B cell (primary cell): ENCODE measurements around the gene WDR48. TPM values are rescaled to one million over a fixed set of nuclear protein-coding genes. Genes with fewer than 3 reads are reported as not detected.

Experiments used
- ATAC-seq: fragments of 200-7000 bp; cut with Tn5 transposase; one replicate; pipeline ENCODE4 v1.10.0; 2021; ENCODE audit warnings: low read depth, mild to moderate bottlenecking, moderate number of reproducible peaks, moderate library complexity
- CTCF ChIA-PET: fragments of 350-600 bp; sonication (Branson Sonifier 250); formaldehyde crosslinking; loops from one replicate; lab custom pipeline; 2021; ENCODE audit warnings: antibody characterized with exemption, inconsistent platforms; lab: Charles Lee
- POLR2A ChIA-PET: fragments of 350-600 bp; sonication (Branson Sonifier 250); formaldehyde crosslinking; loops from one replicate; lab custom pipeline; 2021; ENCODE audit warnings: antibody characterized with exemption; lab: Charles Lee
- DNase-seq: peaks from one replicate; pipeline ENCODE4 v3.0.0; 2013
- H2AFZ ChIP-seq: 2 replicates; pipeline ENCODE4 v1.6.1; 2012; ENCODE audit warnings: mild to moderate bottlenecking, low read depth, low read length; ENCODE audit not compliant: insufficient read depth, poor library complexity, severe bottlenecking
- H3K27ac ChIP-seq, 2 donors: 1 replicate in 1 of 2; 2 replicates in 1 of 2; pipeline ENCODE4 v1.5.1; 2012 to 2013; ENCODE audit warnings: low read length in 2 of 2, mild to moderate bottlenecking in 2 of 2, moderate library complexity in 1 of 2
- H3K27me3 ChIP-seq, 4 experiments: fragments of 200-600 bp in 1 of 4; sonication (generic) in 1 of 4; replicated peaks in 1 of 4; 1 replicate in 2 of 4; 2 replicates in 2 of 4; pipeline versions ENCODE4 v1.6.1 to v1.7.0; 2013 to 2016; ENCODE audit warnings: low read length in 3 of 4, mild to moderate bottlenecking in 2 of 4, mixed read lengths in 1 of 4, moderate library complexity in 1 of 4; ENCODE audit not compliant: insufficient read depth in 4 of 4, control insufficient read depth in 3 of 4; ENCODE audit errors: control extremely low read depth in 1 of 4
- H3K36me3 ChIP-seq, 2 experiments: replicated peaks in 1 of 2; 1 replicate in 1 of 2; 2 replicates in 1 of 2; pipeline versions ENCODE4 v1.6.1 to v1.7.1; 2013; ENCODE audit warnings: low read length in 1 of 2; ENCODE audit not compliant: insufficient read depth in 2 of 2, control insufficient read depth in 1 of 2; ENCODE audit errors: control extremely low read depth in 1 of 2, extremely low read depth in 1 of 2
- H3K4me1 ChIP-seq, 2 donors: fragments of 200-600 bp in 1 of 2; sonication (generic) in 1 of 2; 1 replicate in 1 of 2; 2 replicates in 1 of 2; pipeline versions ENCODE4 v1.5.1 to v1.6.1; 2013 to 2017; ENCODE audit warnings: low read length in 2 of 2; ENCODE audit not compliant: control insufficient read depth in 2 of 2, insufficient read depth in 2 of 2
- H3K4me2 ChIP-seq: replicated peaks from 2 replicates; pipeline ENCODE3; 2012; ENCODE audit warnings: mild to moderate bottlenecking, low read depth, low read length; ENCODE audit not compliant: poor library complexity, severe bottlenecking
- H3K4me3 ChIP-seq, 5 experiments: fragments of 200-600 bp in 1 of 5; sonication (generic) in 1 of 5; 1 replicate in 3 of 5; 2 replicates in 2 of 5; pipeline versions ENCODE4 v1.5.1 to v1.7.0; 2011 to 2016; ENCODE audit warnings: low read length in 4 of 5, mild to moderate bottlenecking in 4 of 5, low read depth in 2 of 5, control low read depth in 1 of 5, moderate library complexity in 1 of 5; ENCODE audit not compliant: insufficient read depth in 1 of 5; ENCODE audit errors: control extremely low read depth in 1 of 5, extremely low read depth in 1 of 5
- H3K79me2 ChIP-seq: fragments of 200-600 bp; sonication (generic); one replicate; pipeline ENCODE4 v1.6.0; 2016; ENCODE audit warnings: low read length; ENCODE audit not compliant: control insufficient read depth, insufficient read depth
- H3K9ac ChIP-seq: fragments of 200-600 bp; sonication (generic); 2 replicates; pipeline ENCODE4 v1.6.1; 2017; ENCODE audit warnings: mild to moderate bottlenecking, low read length, moderate library complexity
- H3K9me3 ChIP-seq, 3 donors: one replicate each; pipeline versions ENCODE4 v1.6.1 to v1.7.1; 2013; ENCODE audit warnings: low read length in 2 of 3; ENCODE audit not compliant: control insufficient read depth in 2 of 3, insufficient read depth in 1 of 3; ENCODE audit errors: control extremely low read depth in 1 of 3
- H4K20me1 ChIP-seq: 2 replicates; pipeline ENCODE4 v1.6.0; 2012; ENCODE audit warnings: mild to moderate bottlenecking, low read length; ENCODE audit not compliant: insufficient read depth, control insufficient read depth, poor library complexity, severe bottlenecking
- H3K27ac Mint-ChIP-seq: one replicate; pipeline ENCODE4 v1.8.0; 2021; ENCODE audit warnings: mixed read lengths
- H3K27me3 Mint-ChIP-seq: one replicate; pipeline ENCODE4 v1.8.0; 2021; ENCODE audit warnings: mixed read lengths
- H3K4me1 Mint-ChIP-seq: one replicate; pipeline ENCODE4 v1.8.0; 2021; ENCODE audit warnings: mixed read lengths
- H3K4me3 Mint-ChIP-seq: one replicate; pipeline ENCODE4 v1.8.0; 2021; ENCODE audit warnings: mixed read lengths
- H3K9me3 Mint-ChIP-seq: one replicate; pipeline ENCODE4 v1.8.0; 2022; ENCODE audit warnings: mixed read lengths; ENCODE audit not compliant: insufficient read depth
- CTCF ChIP-seq: fragments of 200-600 bp; IDR thresholded peaks from one replicate; pipeline ENCODE4 v1.8.0; 2022; ENCODE audit warnings: antibody characterized with exemption, mild to moderate bottlenecking
- EZH2 ChIP-seq: IDR thresholded peaks from 2 replicates; pipeline ENCODE4 v1.6.1; 2012; ENCODE audit warnings: borderline replicate concordance, low read depth, mild to moderate bottlenecking, moderate library complexity, low read length; ENCODE audit not compliant: insufficient read depth, poor library complexity, severe bottlenecking
- WGBS: methylation state at CpG from one replicate; pipeline ENCODE4 v1.1.5; 2013; ENCODE audit warnings: missing lambda C conversion rate; ENCODE audit not compliant: insufficient coverage; 5-methylcytosine and 5-hydroxymethylcytosine counted together
- intact Hi-C: fragments of 100-400 bp; cut with micrococcal nuclease; formaldehyde crosslinking; loops from one replicate; pipeline ENCODE4 v1.10.0; 2022
- polyA plus RNA-seq: library from polyadenylated mRNA; depleted of rRNA; stranded (reverse); fragments of >200 nt; gene quantifications from 2 replicates; pipeline ENCODE4 v1.2.3, GENCODE V29; 2012
- total RNA-seq, 2 donors: library from RNA; stranded (reverse); fragments of 120-200 nt in 1 of 2; gene quantifications; 1 replicate in 1 of 2; 2 replicates in 1 of 2; pipeline versions ENCODE4 v1.2.3 to v1.2.4, GENCODE V29; 2013 to 2022

WDR48 gene
- total and polyA plus RNA-seq, 2 donors (not counting 1 experiment from before 2014, with no cell fraction given), result 20.8 to 68.6 TPM

- Histone ChIP-seq H3K4me2 (no peak overlapping the region), H2AFZ (no peak overlapping the region), H3K4me3 (no peak overlapping the region), H3K27ac (no peak overlapping the region), H3K9ac (no peak overlapping the region), H3K79me2 (no peaks in the 10 kb centered on the region), H3K9me3 (no peaks in the 10 kb centered on the region), H3K36me3 (no peaks in the 10 kb centered on the region), H3K27me3 (no peaks in the 10 kb centered on the region), H4K20me1 (no peaks in the 10 kb centered on the region), H3K4me1 (no peaks in the 10 kb centered on the region)
- peaks cover 11% of the 10 kb centered on the region for H3K27me3 Mint-ChIP-seq
- H3K4me1 Mint-ChIP-seq, result no peaks in the 10 kb centered on the region
- H3K4me3 Mint-ChIP-seq, result no peak overlapping the region
- intact Hi-C loops, result no loop called here
- ATAC-seq, result no peak
- ChIA-PET CTCF (no interaction called here), POLR2A (no interaction called here)
- TF ChIP-seq CTCF, result no peak
- no peak for TF ChIP-seq EZH2
- no peak for DNase-seq
- no peaks in the 10 kb centered on the region for H3K9me3 Mint-ChIP-seq
- no peak overlapping the region for H3K27ac Mint-ChIP-seq
These were observed 27.3 kb upstream of the WDR48 start for GRCh38 chr3:39024497-39024896.

- WGBS, result 89% methylated on average over 1 of the region's 6 CpGs
- POLR2A ChIA-PET, result no interaction called here
- no peak for ATAC-seq
These were observed 26.4 kb upstream of the WDR48 start for GRCh38 chr3:39025222-39025970.

More at GRCh38 chr3:39025222-39025970, 26.4 kb upstream of the WDR48 start:
- Histone ChIP-seq H3K4me1 (no peaks in the 10 kb centered on the region), H3K9ac (no peak overlapping the region), H3K9me3 (no peaks in the 10 kb centered on the region), H3K79me2 (no peaks in the 10 kb centered on the region), H4K20me1 (no peaks in the 10 kb centered on the region), H2AFZ (no peak overlapping the region), H3K4me2 (no peak overlapping the region), H3K36me3 (no peaks in the 10 kb centered on the region), H3K27ac (no peak overlapping the region), H3K27me3 (no peaks in the 10 kb centered on the region), H3K4me3 (no peak overlapping the region)
- TF ChIP-seq CTCF (no peak), EZH2 (no peak)
- intact Hi-C loops, result no loop called here
- H3K4me3 Mint-ChIP-seq, result no peak overlapping the region
- no peaks in the 10 kb centered on the region for H3K4me1 Mint-ChIP-seq
- peaks cover 12% of the 10 kb centered on the region for H3K27me3 Mint-ChIP-seq
- H3K9me3 Mint-ChIP-seq, result no peaks in the 10 kb centered on the region
- DNase-seq, result no peak
- CTCF ChIA-PET, result no interaction called here
- H3K27ac Mint-ChIP-seq, result no peak overlapping the region
